K562 (cell line): ENCODE results near the gene KPNB1. TPM values are rescaled to one million over a fixed set of nuclear protein-coding genes. Genes with fewer than 3 reads are reported as not detected.
A peak's percentile ranks its signal among the peaks of the same experiment; 100 is the strongest.

Experiments used
- ATAC-seq: fragments of 200-7000 bp; cut with Tn5 transposase; 3 replicates; pipeline ENCODE4 v1.9.1; 2020; ENCODE audit warnings: moderate library complexity
- BruUV-seq: library from RNA; stranded (reverse); fragments of 400-500 nt; replicated peaks from 2 replicates; lab custom pipeline; 2021; lab: Mats Ljungman, UMichigan
- CTCF ChIA-PET: fragments of 300-600 bp; formaldehyde crosslinking; extraction: SDS; loops from one replicate; lab custom pipeline; 2021; ENCODE audit warnings: low intra/inter-chr PET ratio; lab: Yijun Ruan, JAX
- POLR2A ChIA-PET: fragments of 300-600, 350-650 bp; sonication (Branson Sonifier 250); formaldehyde crosslinking; extraction: SDS; loops from one replicate; lab custom pipeline; 2021; ENCODE audit warnings: antibody characterized with exemption, inconsistent platforms; lab: Yijun Ruan, JAX
- DNase-seq, 4 experiments: peaks; one replicate each; pipeline versions ENCODE4 v3.0.0 to v3.0.0-alpha.2; 2011 to 2018; ENCODE audit warnings: low spot score in 3 of 4, mixed read lengths in 3 of 4; ENCODE audit errors: extremely low read depth in 1 of 4
- FAIRE-seq: peaks from 2 replicates; lab custom pipeline; 2011; peaks lifted over from hg19 to GRCh38; lab: Jason Lieb, UNC
- H2AFZ ChIP-seq: 2 replicates; pipeline ENCODE4 v1.6.0; 2011; ENCODE audit warnings: low read depth, low read length, control low read depth, inconsistent platforms
- H3K27ac ChIP-seq: fragments of 200-600 bp; 3 replicates; pipeline ENCODE4 v1.8.0; 2011; ENCODE audit warnings: low read depth, mild to moderate bottlenecking, control low read depth, inconsistent platforms, low read length, moderate library complexity, mixed read lengths; ENCODE audit errors: extremely low read depth
- H3K27me3 ChIP-seq, 2 experiments: fragments of 300-600 bp in 1 of 2; 2 replicates in 1 of 2; 3 replicates in 1 of 2; pipeline versions ENCODE4 v1.6.0 to v1.8.0; 2011; ENCODE audit warnings: inconsistent platforms in 2 of 2, low read length in 2 of 2, mild to moderate bottlenecking in 1 of 2, mixed read lengths in 1 of 2, moderate library complexity in 1 of 2; ENCODE audit not compliant: control insufficient read depth in 2 of 2, insufficient read depth in 2 of 2
- H3K36me3 ChIP-seq: fragments of 300-600 bp; 3 replicates; pipeline ENCODE4 v1.8.0; 2011; ENCODE audit warnings: mild to moderate bottlenecking, low read length, inconsistent platforms; ENCODE audit not compliant: control insufficient read depth, insufficient read depth
- H3K4me1 ChIP-seq, 2 experiments: fragments of 200-600 bp in 1 of 2; replicated peaks in 1 of 2; 2 replicates in 1 of 2; 3 replicates in 1 of 2; pipeline versions ENCODE4 v1.5.1 to v1.8.0; 2011; ENCODE audit warnings: inconsistent platforms in 2 of 2, low read length in 2 of 2, mild to moderate bottlenecking in 1 of 2, mixed read lengths in 1 of 2, moderate library complexity in 1 of 2; ENCODE audit not compliant: control insufficient read depth in 2 of 2, insufficient read depth in 2 of 2
- H3K4me2 ChIP-seq: 2 replicates; pipeline ENCODE4 v1.6.1; 2011; ENCODE audit warnings: low read length, control low read depth, inconsistent platforms, mixed read lengths; ENCODE audit not compliant: insufficient read depth
- H3K4me3 ChIP-seq: fragments of 200-600 bp; sonication (generic), shearing (Covaris generic); 2 replicates; pipeline ENCODE4 v1.5.1; 2016; ENCODE audit warnings: control low read depth, inconsistent platforms
- H3K79me2 ChIP-seq: fragments of 200-600 bp; 3 replicates; pipeline ENCODE4 v1.8.0; 2011; ENCODE audit warnings: low read length, inconsistent platforms; ENCODE audit not compliant: control insufficient read depth, insufficient read depth
- H3K9ac ChIP-seq, 2 experiments: 2 replicates each; pipeline versions ENCODE4 v1.6.0 to v1.6.1; 2011; ENCODE audit warnings: low read depth in 2 of 2, low read length in 2 of 2, control low read depth in 1 of 2, inconsistent platforms in 1 of 2, mild to moderate bottlenecking in 1 of 2, mixed read lengths in 1 of 2; ENCODE audit not compliant: insufficient read depth in 1 of 2
- H3K9me1 ChIP-seq: one replicate; pipeline ENCODE4 v1.6.0; 2011; ENCODE audit warnings: inconsistent platforms, mild to moderate bottlenecking, low read length, moderate library complexity; ENCODE audit not compliant: control insufficient read depth, insufficient read depth
- H3K9me3 ChIP-seq: replicated peaks from 2 replicates; pipeline ENCODE4 v1.5.1; 2011; ENCODE audit warnings: low read depth, low read length, inconsistent platforms; ENCODE audit not compliant: control insufficient read depth, insufficient read depth
- H4K20me1 ChIP-seq: replicated peaks from 2 replicates; pipeline ENCODE4 v1.6.1; 2011; ENCODE audit warnings: low read length, inconsistent platforms, mixed read lengths; ENCODE audit not compliant: control insufficient read depth, insufficient read depth
- C11orf30 ChIP-seq: fragments of 450-650 bp; IDR thresholded peaks from 2 replicates; pipeline ENCODE4 v1.6.1; 2016; ENCODE audit warnings: low read depth, mild to moderate bottlenecking
- MAFF ChIP-seq: IDR thresholded peaks from 2 replicates; pipeline ENCODE4 v1.6.1; 2012; ENCODE audit warnings: low read length, improper control_type of control experiment
- MAFG ChIP-seq: fragments of 450-650 bp; conservative IDR thresholded peaks from 2 replicates; pipeline ENCODE4 v1.6.1; 2016; ENCODE audit warnings: missing genetic modification characterization, missing compliant biosample characterization
- POLR2B ChIP-seq: fragments of 450-650 bp; IDR thresholded peaks from 2 replicates; pipeline ENCODE4 v1.6.1; 2018; ENCODE audit warnings: low read depth; ENCODE audit not compliant: partially characterized antibody
- ZNF316 ChIP-seq: fragments of 450-650 bp; IDR thresholded peaks from 2 replicates; pipeline ENCODE4 v1.6.1; 2016
- ZNF561 ChIP-seq: fragments of 450-650 bp; formaldehyde crosslinking; conservative IDR thresholded peaks from 2 replicates; pipeline ENCODE4 v1.4.0; 2020; ENCODE audit warnings: mild to moderate bottlenecking, moderate library complexity
- WGBS: fragments of 100-300 bp; shearing (Covaris generic); methylation state at CpG from one replicate; pipeline ENCODE4 v1.1.6; 2016; ENCODE audit warnings: low coverage, mixed read lengths; ENCODE audit not compliant: insufficient coverage; ENCODE audit errors: missing lambda C conversion rate; 5-methylcytosine and 5-hydroxymethylcytosine counted together
- in situ Hi-C: fragments of 300-500 bp; cut with MboI; formaldehyde crosslinking; loops from 4 replicates; pipeline ENCODE4 v1.15.0; 2018; ENCODE audit warnings: inconsistent platforms, mixed read lengths
- intact Hi-C: fragments of 100-400 bp; cut with micrococcal nuclease; formaldehyde crosslinking; loops from 2 replicates; pipeline ENCODE4 v1.14.2; 2022
- polyA plus RNA-seq, 8 experiments: library from polyadenylated mRNA; depleted of rRNA in 4 of 8; stranded (reverse) in 5 of 8; unstranded in 3 of 8; fragments of >200 nt; fragmentation: Nextera tagmentation in 2 of 8; fragmentation: Illumina TruSeq in 1 of 8; extraction: Ambion mirVana in 2 of 8; extraction: Trizol in 1 of 8; gene quantifications; 2 replicates each; pipeline versions ENCODE4 v1.2.1 to v1.2.3, GENCODE V29; 2011 to 2014; ENCODE audit warnings: inconsistent platforms in 1 of 8, missing spikeins in 1 of 8
- total RNA-seq, 7 experiments: library from RNA; depleted of rRNA in 6 of 7; stranded (reverse); fragments of >200 nt in 6 of 7; fragmentation: Illumina TruSeq in 2 of 7; extraction: Trizol in 2 of 7; gene quantifications; 2 replicates each; pipeline versions ENCODE4 v1.2.1 to v1.2.3, GENCODE V29; 2011 to 2021; ENCODE audit warnings: low replicate concordance in 1 of 7
- TF ChIP-seq, protein P1 (sequence below): sonication (generic); formaldehyde crosslinking; IDR thresholded peaks from 2 replicates; pipeline ENCODE4 v1.8.1; 2023; ENCODE audit warnings: mild to moderate bottlenecking, missing genetic modification reagents

The KPNB1 gene
- total and polyA plus RNA-seq, 9 of the 15 experiments (the other 6 are each of a cell fraction or from before 2014, with no cell fraction given): 154 to 622 (median 354) TPM

DNA sequence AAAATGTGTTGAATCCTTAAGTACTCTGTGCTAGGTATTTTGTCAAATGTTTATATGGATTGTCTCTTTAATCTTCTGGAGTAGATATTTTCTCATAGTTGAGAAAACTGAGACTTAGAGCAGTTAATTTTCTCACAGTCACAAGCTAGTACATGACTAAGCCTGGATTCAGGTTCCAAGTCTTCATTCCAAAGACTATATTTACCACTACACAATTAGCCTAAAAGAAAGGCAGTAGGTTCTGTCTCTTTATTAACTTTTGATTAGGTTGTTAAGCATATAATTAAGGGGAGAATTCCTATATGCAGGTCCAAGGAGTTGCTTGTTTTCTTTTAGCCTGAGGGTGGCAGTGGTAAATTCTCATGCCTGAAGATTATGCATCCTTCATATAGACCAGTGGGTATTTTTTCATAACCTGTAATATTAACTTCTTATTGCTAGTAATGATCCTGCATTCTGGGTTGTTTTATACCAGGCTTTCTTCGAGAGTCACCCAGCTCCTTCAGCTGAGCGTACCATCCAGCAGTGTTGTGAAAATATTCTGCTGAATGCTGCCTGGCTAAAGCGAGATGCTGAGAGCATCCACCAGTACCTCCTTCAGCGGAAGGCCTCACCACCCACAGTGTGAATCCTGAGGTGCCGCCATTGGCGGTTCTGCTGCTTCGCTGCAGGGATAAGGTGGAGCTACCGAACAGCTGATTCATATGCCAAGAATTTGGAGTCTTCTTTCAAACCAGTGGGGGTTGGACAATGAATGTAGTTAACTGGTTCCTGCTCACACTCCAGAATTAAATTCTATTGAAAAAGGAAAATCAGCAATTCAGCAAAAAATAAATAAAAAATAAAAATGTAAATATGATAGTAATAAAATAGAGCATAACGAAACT lies 28.2 kb upstream of the KPNB1 start:
- no peak overlapping the region for H3K4me2 ChIP-seq
- no TSS peak for BruUV-seq
- intact Hi-C loops: no loop called here
- H3K36me3 ChIP-seq: peaks cover 66% of the 10 kb centered on the region
- 81% methylated on average over 9 of the region's 9 CpGs for WGBS
- no peaks in the 10 kb centered on the region for H3K79me2 ChIP-seq
- TF ChIP-seq C11orf30: peak; percentile 85
- TF ChIP-seq, protein P1, sequence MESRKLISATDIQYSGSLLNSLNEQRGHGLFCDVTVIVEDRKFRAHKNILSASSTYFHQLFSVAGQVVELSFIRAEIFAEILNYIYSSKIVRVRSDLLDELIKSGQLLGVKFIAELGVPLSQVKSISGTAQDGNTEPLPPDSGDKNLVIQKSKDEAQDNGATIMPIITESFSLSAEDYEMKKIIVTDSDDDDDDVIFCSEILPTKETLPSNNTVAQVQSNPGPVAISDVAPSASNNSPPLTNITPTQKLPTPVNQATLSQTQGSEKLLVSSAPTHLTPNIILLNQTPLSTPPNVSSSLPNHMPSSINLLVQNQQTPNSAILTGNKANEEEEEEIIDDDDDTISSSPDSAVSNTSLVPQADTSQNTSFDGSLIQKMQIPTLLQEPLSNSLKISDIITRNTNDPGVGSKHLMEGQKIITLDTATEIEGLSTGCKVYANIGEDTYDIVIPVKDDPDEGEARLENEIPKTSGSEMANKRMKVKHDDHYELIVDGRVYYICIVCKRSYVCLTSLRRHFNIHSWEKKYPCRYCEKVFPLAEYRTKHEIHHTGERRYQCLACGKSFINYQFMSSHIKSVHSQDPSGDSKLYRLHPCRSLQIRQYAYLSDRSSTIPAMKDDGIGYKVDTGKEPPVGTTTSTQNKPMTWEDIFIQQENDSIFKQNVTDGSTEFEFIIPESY (CRISPR knock-in tag): 0 out of 2 replicates have a peak, but pooled peaks have one; percentile 62
- no peak for TF ChIP-seq ZNF561 (CRISPR knock-in tag)
- TF ChIP-seq MAFF: peak; percentile 51; the same call in 1 of the 2 replicates
- peak; percentile 92 for TF ChIP-seq ZNF316
- TF ChIP-seq POLR2B: no peak
- peak; percentile 75 for TF ChIP-seq MAFG (tag)
- TF ChIP-seq, all 486 proteins: peak for 5
- no peaks in the 10 kb centered on the region for H3K27me3 ChIP-seq
- no peak overlapping the region for H3K27ac ChIP-seq
- FAIRE-seq (no peak), ATAC-seq (no peak), DNase-seq (no peak)
- H3K4me3 ChIP-seq: no peak overlapping the region
- no peaks in the 10 kb centered on the region for H3K9me1 ChIP-seq
- no peaks in the 10 kb centered on the region for H4K20me1 ChIP-seq
- in situ Hi-C loops: loop anchor here (25.0 kb wide), 1 partner anchor 634 kb away; the partner anchor contains the start of gene RPRML
- H3K9ac ChIP-seq: no peak overlapping the region
- CTCF ChIA-PET: no interaction called here
- no peaks in the 10 kb centered on the region for H3K9me3 ChIP-seq
- no peaks in the 10 kb centered on the region for H3K4me1 ChIP-seq
- H2AFZ ChIP-seq: no peak overlapping the region
- POLR2A ChIA-PET: interaction anchor here (0.7 kb wide), 1 partner anchor 9 kb away, joined by 3 read pairs; no protein-coding TSS in a partner anchor
